B cell (primary cell): ENCODE data around the gene ABCF3. TPM values are rescaled to one million over a fixed set of nuclear protein-coding genes. Genes with fewer than 3 reads are reported as not detected.

Source experiments
- ATAC-seq: fragments of 200-7000 bp; cut with Tn5 transposase; one replicate; pipeline ENCODE4 v1.10.0; 2021; ENCODE audit warnings: low read depth, mild to moderate bottlenecking, moderate number of reproducible peaks, moderate library complexity
- CTCF ChIA-PET: fragments of 350-600 bp; sonication (Branson Sonifier 250); formaldehyde crosslinking; loops from one replicate; lab custom pipeline; 2021; ENCODE audit warnings: antibody characterized with exemption, inconsistent platforms; lab: Charles Lee
- POLR2A ChIA-PET: fragments of 350-600 bp; sonication (Branson Sonifier 250); formaldehyde crosslinking; loops from one replicate; lab custom pipeline; 2021; ENCODE audit warnings: antibody characterized with exemption; lab: Charles Lee
- DNase-seq: peaks from one replicate; pipeline ENCODE4 v3.0.0; 2013
- H2AFZ ChIP-seq: 2 replicates; pipeline ENCODE4 v1.6.1; 2012; ENCODE audit warnings: mild to moderate bottlenecking, low read depth, low read length; ENCODE audit not compliant: insufficient read depth, poor library complexity, severe bottlenecking
- H3K27ac ChIP-seq, 2 donors: 1 replicate in 1 of 2; 2 replicates in 1 of 2; pipeline ENCODE4 v1.5.1; 2012 to 2013; ENCODE audit warnings: low read length in 2 of 2, mild to moderate bottlenecking in 2 of 2, moderate library complexity in 1 of 2
- H3K27me3 ChIP-seq, 4 experiments: fragments of 200-600 bp in 1 of 4; sonication (generic) in 1 of 4; replicated peaks in 1 of 4; 1 replicate in 2 of 4; 2 replicates in 2 of 4; pipeline versions ENCODE4 v1.6.1 to v1.7.0; 2013 to 2016; ENCODE audit warnings: low read length in 3 of 4, mild to moderate bottlenecking in 2 of 4, mixed read lengths in 1 of 4, moderate library complexity in 1 of 4; ENCODE audit not compliant: insufficient read depth in 4 of 4, control insufficient read depth in 3 of 4; ENCODE audit errors: control extremely low read depth in 1 of 4
- H3K36me3 ChIP-seq, 2 experiments: replicated peaks in 1 of 2; 1 replicate in 1 of 2; 2 replicates in 1 of 2; pipeline versions ENCODE4 v1.6.1 to v1.7.1; 2013; ENCODE audit warnings: low read length in 1 of 2; ENCODE audit not compliant: insufficient read depth in 2 of 2, control insufficient read depth in 1 of 2; ENCODE audit errors: control extremely low read depth in 1 of 2, extremely low read depth in 1 of 2
- H3K4me1 ChIP-seq, 2 donors: fragments of 200-600 bp in 1 of 2; sonication (generic) in 1 of 2; 1 replicate in 1 of 2; 2 replicates in 1 of 2; pipeline versions ENCODE4 v1.5.1 to v1.6.1; 2013 to 2017; ENCODE audit warnings: low read length in 2 of 2; ENCODE audit not compliant: control insufficient read depth in 2 of 2, insufficient read depth in 2 of 2
- H3K4me2 ChIP-seq: replicated peaks from 2 replicates; pipeline ENCODE3; 2012; ENCODE audit warnings: mild to moderate bottlenecking, low read depth, low read length; ENCODE audit not compliant: poor library complexity, severe bottlenecking
- H3K4me3 ChIP-seq, 5 experiments: fragments of 200-600 bp in 1 of 5; sonication (generic) in 1 of 5; 1 replicate in 3 of 5; 2 replicates in 2 of 5; pipeline versions ENCODE4 v1.5.1 to v1.7.0; 2011 to 2016; ENCODE audit warnings: low read length in 4 of 5, mild to moderate bottlenecking in 4 of 5, low read depth in 2 of 5, control low read depth in 1 of 5, moderate library complexity in 1 of 5; ENCODE audit not compliant: insufficient read depth in 1 of 5; ENCODE audit errors: control extremely low read depth in 1 of 5, extremely low read depth in 1 of 5
- H3K79me2 ChIP-seq: fragments of 200-600 bp; sonication (generic); one replicate; pipeline ENCODE4 v1.6.0; 2016; ENCODE audit warnings: low read length; ENCODE audit not compliant: control insufficient read depth, insufficient read depth
- H3K9ac ChIP-seq: fragments of 200-600 bp; sonication (generic); 2 replicates; pipeline ENCODE4 v1.6.1; 2017; ENCODE audit warnings: mild to moderate bottlenecking, low read length, moderate library complexity
- H3K9me3 ChIP-seq, 3 donors: one replicate each; pipeline versions ENCODE4 v1.6.1 to v1.7.1; 2013; ENCODE audit warnings: low read length in 2 of 3; ENCODE audit not compliant: control insufficient read depth in 2 of 3, insufficient read depth in 1 of 3; ENCODE audit errors: control extremely low read depth in 1 of 3
- H4K20me1 ChIP-seq: 2 replicates; pipeline ENCODE4 v1.6.0; 2012; ENCODE audit warnings: mild to moderate bottlenecking, low read length; ENCODE audit not compliant: insufficient read depth, control insufficient read depth, poor library complexity, severe bottlenecking
- H3K27ac Mint-ChIP-seq: one replicate; pipeline ENCODE4 v1.8.0; 2021; ENCODE audit warnings: mixed read lengths
- H3K27me3 Mint-ChIP-seq: one replicate; pipeline ENCODE4 v1.8.0; 2021; ENCODE audit warnings: mixed read lengths
- H3K4me1 Mint-ChIP-seq: one replicate; pipeline ENCODE4 v1.8.0; 2021; ENCODE audit warnings: mixed read lengths
- H3K4me3 Mint-ChIP-seq: one replicate; pipeline ENCODE4 v1.8.0; 2021; ENCODE audit warnings: mixed read lengths
- H3K9me3 Mint-ChIP-seq: one replicate; pipeline ENCODE4 v1.8.0; 2022; ENCODE audit warnings: mixed read lengths; ENCODE audit not compliant: insufficient read depth
- CTCF ChIP-seq: fragments of 200-600 bp; IDR thresholded peaks from one replicate; pipeline ENCODE4 v1.8.0; 2022; ENCODE audit warnings: antibody characterized with exemption, mild to moderate bottlenecking
- EZH2 ChIP-seq: IDR thresholded peaks from 2 replicates; pipeline ENCODE4 v1.6.1; 2012; ENCODE audit warnings: borderline replicate concordance, low read depth, mild to moderate bottlenecking, moderate library complexity, low read length; ENCODE audit not compliant: insufficient read depth, poor library complexity, severe bottlenecking
- WGBS: methylation state at CpG from one replicate; pipeline ENCODE4 v1.1.5; 2013; ENCODE audit warnings: missing lambda C conversion rate; ENCODE audit not compliant: insufficient coverage; 5-methylcytosine and 5-hydroxymethylcytosine counted together
- intact Hi-C: fragments of 100-400 bp; cut with micrococcal nuclease; formaldehyde crosslinking; loops from one replicate; pipeline ENCODE4 v1.10.0; 2022
- polyA plus RNA-seq: library from polyadenylated mRNA; depleted of rRNA; stranded (reverse); fragments of >200 nt; gene quantifications from 2 replicates; pipeline ENCODE4 v1.2.3, GENCODE V29; 2012
- total RNA-seq, 2 donors: library from RNA; stranded (reverse); fragments of 120-200 nt in 1 of 2; gene quantifications; 1 replicate in 1 of 2; 2 replicates in 1 of 2; pipeline versions ENCODE4 v1.2.3 to v1.2.4, GENCODE V29; 2013 to 2022

Gene ABCF3
- total and polyA plus RNA-seq, 2 donors (not counting 1 experiment from before 2014, with no cell fraction given), result 74.0 to 115 TPM

- Histone ChIP-seq H3K4me2 (no peak overlapping the region), H3K4me1 (peaks cover 23 to 34% of the 10 kb centered on the region in 2 donors), H3K36me3 (peaks cover 6 to 63% of the 10 kb centered on the region in 2 experiments), H3K27ac (no peak overlapping the region), H3K9ac (no peak overlapping the region), H4K20me1 (peaks cover 15% of the 10 kb centered on the region), H3K9me3 (no peaks in the 10 kb centered on the region), H3K79me2 (peaks cover 42% of the 10 kb centered on the region), H2AFZ (no peak overlapping the region), H3K27me3 (no peaks in the 10 kb centered on the region), H3K4me3 (no peak overlapping the region)
- no peaks in the 10 kb centered on the region for H3K27me3 Mint-ChIP-seq
- peaks cover 37% of the 10 kb centered on the region for H3K4me1 Mint-ChIP-seq
- ATAC-seq, result no peak
- ChIA-PET POLR2A (no interaction called here), CTCF (no interaction called here)
- no peaks in the 10 kb centered on the region for H3K9me3 Mint-ChIP-seq
- intact Hi-C loops, result no loop called here
- over 99% methylated on average over 13 of the region's 13 CpGs for WGBS
- no peak overlapping the region for H3K4me3 Mint-ChIP-seq
- no peak overlapping the region for H3K27ac Mint-ChIP-seq
- DNase-seq, result no peak
- TF ChIP-seq CTCF, result no peak
- no peak for TF ChIP-seq EZH2
These were observed 7.4 kb upstream of the ABCF3 start for GRCh38 chr3:184178521-184179138.

- Histone ChIP-seq H3K27me3 (no peaks in the 10 kb centered on the region), H3K36me3 (peaks cover 6 to 71% of the 10 kb centered on the region in 2 experiments), H3K9me3 (no peaks in the 10 kb centered on the region), H3K79me2 (peaks cover 37% of the 10 kb centered on the region), H3K27ac (no peak overlapping the region), H2AFZ (no peak overlapping the region), H3K4me3 (no peak overlapping the region), H3K9ac (no peak overlapping the region), H3K4me1 (peaks cover 20 to 28% of the 10 kb centered on the region in 2 donors), H4K20me1 (peaks cover 15% of the 10 kb centered on the region), H3K4me2 (no peak overlapping the region)
- Mint-ChIP-seq H3K4me1 (peaks cover 32% of the 10 kb centered on the region), H3K9me3 (no peaks in the 10 kb centered on the region), H3K27me3 (no peaks in the 10 kb centered on the region), H3K4me3 (no peak overlapping the region), H3K27ac (no peak overlapping the region)
- no peak for ATAC-seq
- ChIA-PET CTCF (interaction anchor here (0.5 kb wide), 1 partner anchor 29 kb away, joined by 4 read pairs; no protein-coding TSS in a partner anchor), POLR2A (no interaction called here)
- no peak for TF ChIP-seq CTCF
- TF ChIP-seq EZH2, result no peak
- DNase-seq, result no peak
- intact Hi-C loops, result no loop called here
- 83% methylated on average over 5 of the region's 6 CpGs for WGBS
These were observed 5.8 kb upstream of the ABCF3 start for GRCh38 chr3:184180165-184180564.
